Neural progenitor cell (in vitro differentiated cells): ENCODE data around the gene PRDX2. TPM values are rescaled to one million over a fixed set of nuclear protein-coding genes. Genes with fewer than 3 reads are reported as not detected.

Source experiments
- DNase-seq: peaks from one replicate; pipeline ENCODE4 v3.0.0-alpha.2; 2016; ENCODE audit warnings: low spot score
- H2AFZ ChIP-seq: fragments of 200-600 bp; sonication (generic); replicated peaks from 2 replicates; pipeline ENCODE4 v1.6.1; 2016; ENCODE audit warnings: antibody characterized with exemption
- H3F3A ChIP-seq: fragments of 200-600 bp; sonication (generic); 2 replicates; pipeline ENCODE4 v1.6.1; 2016; ENCODE audit warnings: antibody characterized with exemption, low read depth
- H3K27ac ChIP-seq: fragments of 200-600 bp; sonication (generic); 2 replicates; pipeline ENCODE4 v1.5.1; 2016; ENCODE audit warnings: mild to moderate bottlenecking
- H3K27me3 ChIP-seq: fragments of 200-600 bp; sonication (generic); 2 replicates; pipeline ENCODE4 v1.6.1; 2016; ENCODE audit warnings: mild to moderate bottlenecking, moderate library complexity
- H3K36me3 ChIP-seq: fragments of 200-600 bp; sonication (generic); 2 replicates; pipeline ENCODE4 v1.5.1; 2016
- H3K4me1 ChIP-seq: fragments of 200-600 bp; sonication (generic); 2 replicates; pipeline ENCODE4 v1.6.1; 2016; ENCODE audit warnings: mixed run types
- H3K4me2 ChIP-seq: fragments of 200-600 bp; sonication (generic); 2 replicates; pipeline ENCODE4 v1.6.1; 2016
- H3K4me3 ChIP-seq: fragments of 200-600 bp; sonication (generic); 2 replicates; pipeline ENCODE4 v1.5.1; 2016
- H3K79me2 ChIP-seq: fragments of 200-600 bp; sonication (generic); 2 replicates; pipeline ENCODE4 v1.6.1; 2016; ENCODE audit warnings: low read depth
- H3K9ac ChIP-seq: fragments of 200-600 bp; sonication (generic); 2 replicates; pipeline ENCODE4 v1.6.1; 2016
- H3K9me3 ChIP-seq: fragments of 200-600 bp; sonication (generic); 2 replicates; pipeline ENCODE4 v1.5.1; 2016; ENCODE audit warnings: low read depth
- H4K20me1 ChIP-seq: fragments of 200-600 bp; sonication (generic); 2 replicates; pipeline ENCODE4 v1.6.1; 2016; ENCODE audit warnings: low read depth
- H3K27ac Mint-ChIP-seq: 3 replicates; pipeline ENCODE4 v1.8.0; 2021; ENCODE audit warnings: mixed read lengths
- H3K27me3 Mint-ChIP-seq: 2 replicates; pipeline ENCODE4 v1.8.0; 2022; ENCODE audit warnings: low read depth, mild to moderate bottlenecking, inconsistent platforms, moderate library complexity, mixed read lengths; ENCODE audit not compliant: insufficient read depth
- H3K36me3 Mint-ChIP-seq: 3 replicates; pipeline ENCODE4 v1.8.0; 2021; ENCODE audit warnings: mixed read lengths
- H3K4me1 Mint-ChIP-seq: 3 replicates; pipeline ENCODE4 v1.8.0; 2021; ENCODE audit warnings: mixed read lengths
- H3K4me3 Mint-ChIP-seq: 3 replicates; pipeline ENCODE4 v1.8.0; 2021; ENCODE audit warnings: mild to moderate bottlenecking, moderate library complexity, mixed read lengths
- H3K9me3 Mint-ChIP-seq: 3 replicates; pipeline ENCODE4 v1.8.0; 2020; ENCODE audit warnings: mixed read lengths
- CTCF ChIP-seq: fragments of 200-600 bp; sonication (generic); IDR thresholded peaks from 2 replicates; pipeline ENCODE4 v1.5.1; 2017; ENCODE audit warnings: antibody characterized with exemption, mild to moderate bottlenecking
- EZH2 ChIP-seq: fragments of 200-600 bp; sonication (generic); IDR thresholded peaks from 2 replicates; pipeline ENCODE4 v1.6.1; 2017; ENCODE audit warnings: antibody characterized with exemption, mild to moderate bottlenecking, moderate library complexity
- EZH2phosphoT487 ChIP-seq: fragments of 200-600 bp; sonication (generic); IDR thresholded peaks from 2 replicates; pipeline ENCODE4 v1.6.1; 2017; ENCODE audit warnings: antibody characterized with exemption
- total RNA-seq: library from RNA; depleted of rRNA; stranded (reverse); fragments of >200 nt; gene quantifications from 2 replicates; pipeline ENCODE4 v1.2.3, GENCODE V29; 2015; ENCODE audit warnings: low replicate concordance

The PRDX2 gene
- total RNA-seq, 1 donor from 2014 or later = 463 TPM

- peak; percentile 15 for TF ChIP-seq EZH2
- TF ChIP-seq CTCF = no peak
- TF ChIP-seq EZH2phosphoT487 = no peak
- peak overlapping the region; percentile 52 for H2AFZ ChIP-seq
- Mint-ChIP-seq H3K9me3 (peaks cover 2% of the 10 kb centered on the region), H3K36me3 (peaks cover 4% of the 10 kb centered on the region), H3K4me3 (peak overlapping the region; percentile 84), H3K4me1 (peaks cover 33% of the 10 kb centered on the region), H3K27me3 (peaks cover 16% of the 10 kb centered on the region), H3K27ac (peak overlapping the region; percentile 79)
- H3K4me3 ChIP-seq = peak overlapping the region; percentile 60
- H3K36me3 ChIP-seq = no peaks in the 10 kb centered on the region
- no peaks in the 10 kb centered on the region for H4K20me1 ChIP-seq
- H3K9ac ChIP-seq = no peak overlapping the region
- peaks cover 29% of the 10 kb centered on the region for H3K4me1 ChIP-seq
- DNase-seq = peak; percentile 56
- H3K79me2 ChIP-seq = no peaks in the 10 kb centered on the region
- peaks cover 59% of the 10 kb centered on the region for H3F3A ChIP-seq
- no peaks in the 10 kb centered on the region for H3K9me3 ChIP-seq
- no peak overlapping the region for H3K27ac ChIP-seq
- peak overlapping the region; percentile 91 for H3K4me2 ChIP-seq
- peaks cover 10% of the 10 kb centered on the region for H3K27me3 ChIP-seq
These were observed 23.3 kb downstream of the PRDX2 start for GRCh38 chr19:12778017-12778904.

- Histone ChIP-seq H3K27ac (no peak overlapping the region), H4K20me1 (no peaks in the 10 kb centered on the region), H3K4me1 (peaks cover 22% of the 10 kb centered on the region), H3K79me2 (no peaks in the 10 kb centered on the region), H3K9ac (no peak overlapping the region), H2AFZ (peak overlapping the region; percentile 27), H3K36me3 (no peaks in the 10 kb centered on the region), H3K27me3 (peaks cover 10% of the 10 kb centered on the region), H3F3A (peaks cover 52% of the 10 kb centered on the region), H3K4me3 (peak overlapping the region; percentile 60), H3K9me3 (no peaks in the 10 kb centered on the region), H3K4me2 (peak overlapping the region; percentile 91)
- Mint-ChIP-seq H3K4me3 (peak overlapping the region; percentile 84), H3K9me3 (peaks cover 2% of the 10 kb centered on the region), H3K27ac (no peak overlapping the region), H3K4me1 (peaks cover 33% of the 10 kb centered on the region), H3K27me3 (peaks cover 16% of the 10 kb centered on the region), H3K36me3 (peaks cover 4% of the 10 kb centered on the region)
- peak; percentile 89 for DNase-seq
- peak; percentile 9 for TF ChIP-seq EZH2
- TF ChIP-seq EZH2phosphoT487 = no peak
- peak; percentile 98 for TF ChIP-seq CTCF
These were observed 24.2 kb downstream of the PRDX2 start for GRCh38 chr19:12777217-12778016.

- Mint-ChIP-seq H3K9me3 (no peaks in the 10 kb centered on the region), H3K27me3 (peaks cover 9% of the 10 kb centered on the region), H3K4me3 (peak within 1 kb of the TSS; percentile 83), H3K4me1 (peaks cover 27% of the 10 kb centered on the region), H3K27ac (no peak within 1 kb of the TSS), H3K36me3 (peaks cover 4% of the 10 kb centered on the region)
- no peaks in the 10 kb centered on the region for H3K79me2 ChIP-seq
- H3K27me3 ChIP-seq = peaks cover 13% of the 10 kb centered on the region
- H3K27ac ChIP-seq = no peak within 1 kb of the TSS
- TF ChIP-seq CTCF (no peak), EZH2phosphoT487 (no peak), EZH2 (no peak)
- H4K20me1 ChIP-seq = no peaks in the 10 kb centered on the region
- peaks cover 20% of the 10 kb centered on the region for H3K4me1 ChIP-seq
- H3F3A ChIP-seq = peaks cover 42% of the 10 kb centered on the region
- DNase-seq = peak; percentile 37
- H3K4me3 ChIP-seq = peak within 1 kb of the TSS; percentile 78
- H3K36me3 ChIP-seq = no peaks in the 10 kb centered on the region
- no peak within 1 kb of the TSS for H3K9ac ChIP-seq
- peak within 1 kb of the TSS; percentile 97 for H2AFZ ChIP-seq
- H3K9me3 ChIP-seq = no peaks in the 10 kb centered on the region
- H3K4me2 ChIP-seq = peak within 1 kb of the TSS; percentile 95
These were observed 26.7 kb downstream of the PRDX2 start, which contains the start of gene HOOK2 for GRCh38 chr19:12774588-12775555. HOOK2 (minus strand) TSS chr19:12775552; CDS start chr19:12775449, 103 bp downstream.
